ENCODE measurements around the gene LIPN.
A peak's percentile ranks its signal among the peaks of the same experiment; 100 is the strongest.

LIPN gene

DNA sequence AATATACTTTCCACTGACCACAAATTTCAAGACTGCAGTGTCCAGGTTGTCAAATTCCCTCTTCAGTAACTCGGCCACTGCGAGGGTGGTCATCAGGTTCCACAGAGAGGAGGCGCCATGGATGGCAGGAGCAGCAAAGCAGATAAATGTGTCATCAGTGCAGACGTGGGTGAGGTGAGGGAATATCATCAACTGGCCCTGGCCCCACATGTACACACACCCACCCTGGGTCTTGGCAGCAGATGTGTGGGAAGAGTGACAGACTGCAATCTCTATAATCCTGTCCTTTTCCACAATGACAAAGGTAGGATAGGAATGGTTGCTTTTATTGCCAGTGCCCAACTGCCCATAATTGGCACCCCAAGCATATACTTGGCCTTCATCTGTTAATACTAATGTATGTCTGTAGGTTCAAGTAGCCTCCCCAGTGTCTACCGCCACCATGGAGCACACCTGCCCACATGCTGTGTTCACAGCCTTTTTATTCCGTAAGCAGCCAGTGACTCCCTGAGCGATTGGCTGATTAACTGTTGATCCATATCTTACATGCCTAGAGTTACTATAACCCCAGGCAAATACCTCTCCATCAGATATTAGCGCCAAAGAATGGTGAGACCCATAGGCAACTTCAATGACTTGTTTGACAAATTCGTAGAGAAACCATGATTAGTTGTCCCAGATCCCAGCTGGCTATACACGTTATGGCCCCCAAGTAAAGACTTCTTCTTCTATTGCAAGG, 26.4 kb downstream of the LIPN start:
- FAIRE-seq, result no peak

DNA sequence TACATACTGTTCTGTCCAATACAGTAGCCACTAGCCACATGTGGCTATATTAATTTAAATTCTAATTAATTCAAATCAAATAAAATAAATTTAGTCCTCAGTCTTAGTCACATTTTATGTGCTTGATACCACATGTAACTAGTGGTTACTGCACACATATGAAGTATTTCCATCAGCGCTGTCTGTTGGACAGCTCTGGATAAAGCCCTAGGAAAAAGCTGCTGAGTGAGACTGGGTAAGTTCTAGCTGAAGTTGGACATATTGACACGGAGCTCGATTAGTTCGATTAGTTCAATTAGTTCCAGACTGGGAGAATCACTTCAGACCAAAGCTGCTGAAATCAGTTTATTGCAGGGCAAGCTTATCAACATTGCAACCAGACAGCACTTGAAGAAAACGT, 27.6 kb downstream of the LIPN start:
- FAIRE-seq, result no peak

DNA sequence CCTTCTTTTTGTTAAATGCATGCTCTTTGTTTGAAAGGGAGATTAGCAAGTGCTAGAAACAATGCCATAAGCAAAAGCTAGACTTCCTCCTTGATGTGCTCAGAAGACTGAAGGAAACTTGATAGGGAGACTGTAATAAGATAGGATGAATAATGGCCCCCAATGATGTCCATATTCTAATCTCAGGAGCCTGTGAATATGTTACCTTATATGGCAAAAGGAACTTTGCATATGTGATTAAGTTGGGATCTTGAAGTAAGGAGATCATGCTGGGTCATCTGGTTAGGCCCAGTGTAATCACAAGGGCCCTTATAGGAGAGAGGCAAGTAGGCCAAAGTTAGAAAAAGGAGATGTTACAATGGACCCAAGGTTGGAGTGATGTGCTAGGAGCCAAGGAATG, 29.1 kb downstream of the LIPN start:
- no peak for FAIRE-seq

DNA sequence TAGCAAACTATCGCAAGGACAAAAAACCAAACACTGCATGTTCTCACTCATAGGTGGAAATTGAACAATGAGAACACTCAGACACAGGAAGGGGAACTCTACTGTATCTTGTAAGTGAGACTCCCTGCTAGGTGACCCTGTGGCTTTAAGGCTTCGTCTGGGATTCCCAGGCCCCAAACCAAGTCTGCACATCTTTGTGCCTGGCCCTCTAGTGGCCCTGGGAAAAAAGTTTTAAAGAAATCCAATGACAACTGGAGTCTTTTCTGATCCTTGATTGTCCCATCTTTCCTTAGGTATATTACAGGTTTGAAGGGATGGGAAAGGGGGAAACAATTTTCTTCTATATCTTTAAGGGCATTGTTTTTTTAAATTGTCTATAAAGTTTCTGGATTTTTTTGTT, 32.1 kb downstream of the LIPN start:
- FAIRE-seq, result peak; percentile 61

DNA sequence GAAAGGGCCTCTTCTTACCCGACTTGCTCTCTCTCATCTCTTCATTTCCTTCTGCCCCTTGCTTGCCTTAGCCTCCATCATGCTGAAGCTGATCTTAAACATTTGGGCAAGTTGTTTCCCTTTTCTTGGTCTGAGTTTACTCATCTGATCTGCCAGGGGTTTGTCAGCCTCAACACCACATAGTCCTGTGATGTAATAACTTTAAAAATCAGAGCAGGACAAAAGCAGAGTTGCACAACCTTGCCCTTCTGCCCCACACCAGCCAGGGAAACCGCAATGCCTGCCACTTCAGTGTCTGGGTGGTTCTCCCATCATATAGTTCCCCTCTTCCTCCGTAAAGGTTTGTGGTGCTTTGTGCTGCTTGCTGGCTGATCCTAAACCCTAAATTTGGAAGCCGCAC, 32.8 kb downstream of the LIPN start:
- no peak for FAIRE-seq

DNA sequence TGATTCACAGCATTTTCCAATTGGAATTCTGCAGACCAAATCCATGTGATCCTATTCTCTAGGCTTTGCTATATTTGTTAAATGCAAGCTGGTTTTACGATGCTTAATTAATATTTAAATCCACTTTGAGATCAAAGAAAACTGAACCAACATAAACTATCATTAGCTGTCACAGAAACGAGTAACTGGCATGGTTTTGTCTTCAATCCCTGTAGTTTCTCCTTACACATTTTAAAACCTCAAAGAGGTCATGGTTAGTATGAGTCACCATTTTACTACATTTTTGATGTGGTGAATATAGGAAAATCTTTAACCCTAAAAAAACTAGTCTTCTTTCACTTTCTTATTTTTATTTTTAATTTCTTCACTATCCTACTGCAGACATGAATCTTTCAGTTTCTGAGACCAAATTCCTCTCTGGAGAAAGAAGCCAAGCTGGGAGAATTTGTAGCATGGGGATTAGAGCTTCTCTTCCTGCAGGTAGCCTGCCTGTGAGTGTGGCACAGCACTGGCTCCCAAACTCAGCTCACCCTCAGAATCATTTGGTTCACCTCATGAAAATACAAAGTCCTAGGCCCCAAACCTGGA, 34.0 kb downstream of the LIPN start:
- no peak for FAIRE-seq

DNA sequence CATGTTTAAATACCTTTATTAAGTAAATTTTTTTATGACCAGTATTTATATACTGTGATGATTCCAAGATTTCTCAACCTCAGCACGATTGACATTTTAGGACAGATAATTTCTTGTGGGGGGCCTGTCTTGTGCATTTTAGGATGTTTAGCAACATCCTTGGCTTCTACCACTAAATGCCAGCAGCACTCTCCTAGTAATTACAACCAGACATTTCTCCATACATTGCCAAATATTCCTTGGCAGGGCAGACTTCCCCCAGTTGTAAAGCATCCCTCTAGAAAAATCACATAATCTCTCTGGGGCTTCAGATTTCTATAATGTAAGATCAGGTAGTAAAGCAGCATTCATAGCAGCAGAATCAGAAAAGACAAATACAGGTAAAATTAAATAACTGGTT, 34.9 kb downstream of the LIPN start:
- FAIRE-seq, result no peak

DNA sequence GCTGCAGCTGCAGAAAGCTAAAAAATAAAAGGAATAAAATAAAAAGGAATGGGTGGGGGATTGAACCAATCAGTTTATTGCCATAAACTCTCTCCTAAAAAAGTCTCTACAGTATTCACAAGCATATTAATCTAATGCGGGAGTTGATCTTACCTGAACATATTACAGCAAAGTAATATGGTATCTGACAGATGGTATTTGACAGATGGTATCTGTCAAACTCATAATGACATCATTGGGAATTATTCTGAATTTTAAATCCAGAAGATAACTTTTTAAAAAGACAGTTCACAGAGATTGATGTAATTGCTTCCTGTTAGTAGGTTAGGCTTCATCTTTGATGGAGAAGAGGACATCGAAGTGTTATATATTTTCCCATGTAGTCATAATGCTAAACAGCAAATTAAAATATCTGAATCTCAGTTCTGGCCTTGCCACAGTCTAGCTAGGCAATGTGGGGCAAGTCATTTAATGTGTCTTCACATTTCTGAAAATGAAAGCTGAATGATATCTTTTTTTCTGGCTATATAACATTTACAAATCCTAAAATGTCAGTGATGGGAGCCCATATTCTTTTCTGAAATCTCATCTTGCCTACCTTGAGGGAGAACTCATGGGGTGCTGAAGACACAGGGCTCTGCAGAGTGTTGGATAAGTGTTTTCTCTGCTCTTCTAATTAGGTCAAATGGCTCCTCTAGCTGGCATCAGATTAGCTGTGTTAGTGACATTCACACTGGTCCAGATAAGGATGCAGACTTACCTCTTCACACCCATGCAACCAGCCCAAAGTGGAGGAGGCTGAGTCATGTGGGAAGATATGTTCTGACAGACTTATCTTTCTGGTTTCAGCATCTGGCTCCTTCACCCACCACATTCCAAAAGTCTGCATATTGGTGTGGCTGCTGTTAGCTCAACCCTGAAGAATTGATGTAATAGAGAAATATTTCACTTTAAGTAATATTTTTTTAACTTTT, 40.6 kb downstream of the LIPN start:
- FAIRE-seq, result no peak

DNA sequence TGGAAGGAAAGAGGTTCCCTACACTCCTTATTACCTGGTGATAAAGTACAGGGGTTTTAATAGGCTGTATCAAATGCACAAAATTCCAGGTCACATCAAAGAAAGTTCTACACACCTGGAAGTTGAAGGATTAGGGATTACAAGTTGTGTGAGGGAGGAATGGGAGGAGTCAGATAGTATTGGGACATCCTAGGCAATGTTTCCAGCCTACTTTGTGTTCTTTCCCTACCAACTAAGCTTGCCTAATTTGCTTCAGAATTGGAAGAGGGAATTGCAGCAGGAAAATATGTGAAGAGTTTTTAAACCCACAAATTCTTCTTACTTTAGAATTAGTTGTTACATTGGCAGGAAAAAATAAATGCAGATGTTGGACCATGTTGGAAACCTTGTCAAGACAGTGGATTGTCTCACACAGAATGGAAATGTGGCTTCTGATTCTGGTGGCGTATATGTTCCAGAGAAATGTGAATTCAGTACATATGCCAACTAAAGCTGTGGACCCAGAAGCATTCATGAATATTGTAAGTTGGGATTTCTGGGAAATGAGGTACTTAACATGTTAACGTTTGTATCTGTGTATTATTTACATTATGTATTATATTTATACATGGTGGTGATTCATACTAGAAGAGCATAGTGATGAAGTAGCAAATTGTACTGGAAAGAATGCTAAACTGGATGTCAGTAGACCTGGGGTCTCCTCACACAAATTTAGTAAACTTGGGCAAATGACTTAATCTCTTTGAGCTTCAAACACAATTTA, 42.9 kb downstream of the LIPN start, which contains the start of gene LIPM:
Gene LIPM, plus strand, starts transcription at position 208 of the 763 bp plus-strand sequence. Its CDS starts 167 bp downstream, at position 375.
- no peak for FAIRE-seq

DNA sequence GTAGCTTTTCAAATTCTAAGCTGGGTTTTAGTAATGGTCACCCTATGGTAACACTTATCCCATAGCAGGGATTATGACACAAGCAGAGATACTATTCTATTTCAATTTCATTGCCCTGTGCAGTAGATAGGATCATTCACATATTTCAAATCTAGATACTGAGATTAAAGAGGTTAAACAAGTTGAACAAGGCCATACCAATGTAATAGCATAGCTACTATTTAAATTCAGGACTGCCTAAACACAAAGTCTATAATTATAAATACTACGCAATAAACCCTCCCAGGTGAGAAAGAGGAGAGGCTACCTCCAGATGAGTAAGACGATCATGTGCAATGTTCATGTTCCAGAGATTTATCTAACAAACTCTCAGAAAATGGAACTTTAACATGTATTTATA, 43.8 kb downstream of the LIPN start:
- no peak for FAIRE-seq

DNA sequence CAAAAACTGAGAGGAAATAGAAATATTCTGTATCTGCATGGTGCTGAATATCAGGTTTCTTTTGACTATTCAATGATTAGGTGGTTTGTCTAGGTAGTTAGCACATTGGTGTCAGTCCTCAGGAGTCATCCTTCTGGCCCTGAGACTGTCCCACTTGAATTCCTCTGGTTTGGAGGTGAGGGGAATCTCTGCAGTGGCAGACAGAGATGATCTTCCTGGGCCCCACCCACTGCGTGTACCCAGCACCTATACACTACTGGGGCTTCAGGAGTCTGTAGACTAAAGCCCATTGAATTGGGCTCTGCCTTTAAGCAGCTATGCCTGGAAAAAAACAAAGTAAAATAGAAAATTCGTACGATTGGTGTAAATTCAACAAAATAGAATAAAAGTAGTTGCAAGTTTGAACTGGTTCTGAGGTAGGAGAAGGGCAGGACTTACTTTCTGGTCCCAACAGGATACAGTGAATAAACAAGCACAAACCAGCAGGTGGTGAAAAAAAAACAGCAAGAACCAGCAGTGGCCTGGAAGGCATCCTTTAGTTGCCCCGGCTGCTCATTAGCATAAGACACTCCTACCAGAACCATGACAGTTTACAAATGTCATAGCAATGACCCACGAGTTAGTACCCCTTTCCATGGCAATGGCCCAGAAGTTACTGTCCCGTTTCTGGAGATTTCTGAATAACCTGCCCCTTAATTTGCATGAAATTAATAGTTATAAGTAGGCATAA, 44.4 kb downstream of the LIPN start:
- no peak for FAIRE-seq

DNA sequence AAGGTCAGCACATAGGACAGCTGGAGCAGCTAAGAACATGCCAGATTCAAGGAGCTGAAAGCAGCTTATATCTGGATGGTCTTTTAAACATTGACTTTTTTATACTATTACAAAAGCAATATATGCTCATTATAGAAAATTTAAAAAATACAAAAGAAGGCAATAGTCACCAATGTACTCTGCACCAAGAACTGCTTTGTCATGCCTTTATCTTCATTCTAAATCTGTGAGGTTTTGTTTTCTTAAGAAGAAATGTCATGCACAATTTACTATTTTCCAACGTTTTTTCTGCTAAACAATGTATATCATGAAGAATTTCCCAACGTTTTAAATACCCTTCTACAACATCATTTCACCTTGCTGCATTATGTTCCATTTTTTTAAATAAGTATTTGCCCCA, 45.5 kb downstream of the LIPN start:
- FAIRE-seq, result no peak

DNA sequence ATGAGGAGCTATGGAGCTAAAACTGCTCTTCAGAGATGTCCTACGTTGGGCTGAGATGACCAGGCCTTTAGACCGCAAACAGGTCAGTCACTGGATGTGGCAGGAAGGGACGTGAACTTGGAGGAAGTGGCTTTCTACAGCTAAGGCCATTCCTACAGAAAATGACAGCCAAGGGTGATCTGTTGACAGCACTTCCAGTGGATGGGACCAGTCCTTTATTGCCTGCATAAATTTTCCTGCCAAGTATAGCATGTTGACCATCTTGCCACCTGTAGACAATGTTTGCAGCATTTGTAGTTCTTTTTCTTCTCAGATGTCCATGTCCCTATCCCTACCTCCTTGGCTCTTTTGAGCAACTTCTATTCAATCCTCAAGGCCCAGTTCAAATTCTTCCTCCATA, 46.1 kb downstream of the LIPN start:
- no peak for FAIRE-seq

DNA sequence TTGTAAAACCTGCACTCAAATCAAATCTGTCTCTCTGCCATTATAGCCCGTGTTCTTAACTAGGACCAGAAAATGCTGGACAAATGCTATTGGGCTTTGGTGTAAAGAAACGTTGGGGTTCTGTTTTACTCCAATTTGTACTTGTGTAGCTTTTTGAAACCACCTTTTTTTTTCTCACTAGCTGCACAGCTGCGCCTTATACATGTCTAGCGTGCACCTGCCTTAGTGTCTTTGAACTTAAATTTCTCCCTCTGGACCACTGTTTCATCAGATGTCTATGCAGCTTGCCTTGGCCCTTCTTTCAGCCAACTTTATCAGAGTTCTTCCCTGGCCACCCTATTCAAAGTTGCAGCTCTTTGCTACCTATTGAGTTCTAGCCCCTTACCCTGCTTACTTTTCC, 49.8 kb downstream of the LIPN start:
- no peak for FAIRE-seq

DNA sequence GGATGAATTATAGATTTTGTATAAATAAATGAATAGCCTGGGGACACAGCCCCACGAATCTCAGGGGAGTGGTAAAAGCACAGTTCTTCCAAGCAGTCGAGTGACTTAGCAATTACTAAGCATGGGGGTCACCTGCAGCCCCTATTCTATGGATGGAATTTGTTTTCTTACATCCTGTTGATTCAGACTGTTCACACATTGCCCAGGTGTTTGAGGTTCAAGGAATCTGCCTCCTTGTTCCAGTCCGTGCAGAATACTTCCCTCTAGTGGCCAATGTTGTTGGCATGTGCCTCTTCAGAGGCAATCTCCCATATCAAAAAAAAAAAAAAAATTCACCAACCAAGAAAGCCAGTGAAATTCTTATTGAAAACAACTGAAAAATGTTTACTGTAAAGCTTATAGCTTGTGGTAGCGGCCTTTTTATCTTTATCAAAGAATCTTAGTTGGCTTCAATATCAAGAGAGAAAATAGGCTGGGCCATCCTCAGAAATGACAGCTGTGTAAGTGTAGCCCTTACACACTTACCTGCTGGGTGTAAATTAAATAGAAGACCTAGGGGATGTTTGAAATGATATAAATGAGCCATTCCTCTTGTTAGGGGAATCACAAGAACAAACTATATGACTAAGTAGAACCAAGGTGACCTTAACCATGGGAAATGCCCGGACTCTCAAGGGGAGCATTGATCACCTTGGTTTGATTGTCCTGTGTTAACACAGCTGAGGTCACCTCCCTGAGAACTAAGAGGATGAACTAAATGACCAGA, 50.6 kb downstream of the LIPN start:
- FAIRE-seq, result peak; percentile 88

DNA sequence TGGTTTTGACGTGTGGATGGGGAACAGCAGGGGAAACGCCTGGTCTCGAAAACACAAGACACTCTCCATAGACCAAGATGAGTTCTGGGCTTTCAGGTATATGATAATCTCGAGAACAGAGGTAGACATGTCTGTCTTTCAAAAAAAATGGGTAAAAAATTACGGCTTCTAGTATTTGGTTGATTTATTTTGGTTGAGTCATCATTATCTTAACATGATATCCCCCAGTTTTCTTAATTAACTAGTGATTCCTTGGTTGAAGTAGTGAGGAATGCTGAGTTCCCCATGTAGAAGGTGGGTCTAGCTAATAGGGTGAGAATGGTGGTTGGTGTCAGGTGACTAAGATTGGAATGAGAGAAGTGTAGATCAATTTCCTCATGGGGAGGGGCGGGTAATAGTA, 53.4 kb downstream of the LIPN start:
- no peak for FAIRE-seq

DNA sequence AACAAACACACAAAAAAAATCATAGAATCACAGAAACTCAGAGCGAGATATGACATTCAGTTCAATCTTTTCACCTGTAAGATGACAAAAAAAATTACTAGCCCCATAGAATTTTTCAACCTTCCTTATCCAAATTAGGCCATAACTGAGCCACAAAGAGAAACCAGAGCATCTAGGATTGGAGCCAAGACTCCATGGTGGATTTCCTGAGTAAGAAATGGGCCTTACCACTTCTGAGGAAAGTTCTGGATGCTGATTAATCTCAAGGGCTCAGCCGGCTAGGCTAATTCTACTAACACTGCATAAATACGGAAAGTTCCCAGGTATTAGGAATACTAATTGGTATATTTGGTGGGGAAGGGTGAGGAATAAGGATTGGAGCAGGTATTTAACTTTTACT, 59.5 kb downstream of the LIPN start:
- FAIRE-seq, result no peak

DNA sequence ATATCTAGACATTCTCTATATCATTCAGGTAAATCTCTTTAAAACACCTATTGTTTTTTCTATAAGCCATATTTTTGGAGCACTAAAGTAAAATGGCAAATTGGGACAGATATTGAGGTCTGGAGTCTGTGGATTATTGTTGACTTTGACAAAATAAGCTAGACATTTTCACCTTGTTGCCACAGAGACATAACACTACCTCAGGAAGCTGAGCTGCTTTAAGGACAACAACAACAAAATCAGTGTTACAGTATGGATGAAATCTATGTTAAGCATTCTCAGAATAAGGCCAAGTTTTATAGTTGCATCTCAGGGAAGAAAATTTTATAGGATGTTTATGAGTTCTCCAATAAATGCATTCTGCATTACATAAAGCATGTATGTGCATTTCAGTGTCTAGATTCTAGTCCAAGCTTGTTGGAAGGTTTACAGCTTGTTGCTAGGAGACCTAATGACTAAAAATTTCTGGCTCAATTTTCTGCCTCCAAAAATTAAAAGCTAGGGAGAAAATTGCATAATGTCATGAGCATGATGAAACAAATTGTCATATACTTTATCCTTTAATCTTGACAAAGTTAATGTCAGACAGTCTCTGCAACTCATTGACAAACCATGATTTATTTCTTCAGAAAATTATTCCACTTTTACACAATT, 61.1 kb downstream of the LIPN start:
- FAIRE-seq, result no peak

DNA sequence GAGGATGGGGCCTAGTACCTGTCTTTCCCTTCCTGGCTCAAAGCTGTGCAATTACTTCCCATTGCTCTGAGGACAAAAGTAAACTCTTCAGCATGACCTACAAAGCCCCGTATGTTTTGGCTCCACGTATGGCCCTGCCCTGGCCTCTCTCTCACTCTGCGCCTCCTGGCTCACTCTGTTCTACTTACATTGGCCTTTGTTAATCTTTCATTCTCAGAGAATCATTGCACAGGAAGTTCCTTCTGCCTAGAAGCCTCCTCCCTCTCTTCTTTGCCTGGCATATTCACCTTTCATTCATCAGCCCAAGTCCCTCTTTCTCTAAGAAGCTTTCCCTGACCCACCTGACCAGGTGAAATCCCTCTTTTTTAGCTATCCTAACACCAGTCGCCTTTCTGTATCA, 66.6 kb downstream of the LIPN start:
- no peak for FAIRE-seq

DNA sequence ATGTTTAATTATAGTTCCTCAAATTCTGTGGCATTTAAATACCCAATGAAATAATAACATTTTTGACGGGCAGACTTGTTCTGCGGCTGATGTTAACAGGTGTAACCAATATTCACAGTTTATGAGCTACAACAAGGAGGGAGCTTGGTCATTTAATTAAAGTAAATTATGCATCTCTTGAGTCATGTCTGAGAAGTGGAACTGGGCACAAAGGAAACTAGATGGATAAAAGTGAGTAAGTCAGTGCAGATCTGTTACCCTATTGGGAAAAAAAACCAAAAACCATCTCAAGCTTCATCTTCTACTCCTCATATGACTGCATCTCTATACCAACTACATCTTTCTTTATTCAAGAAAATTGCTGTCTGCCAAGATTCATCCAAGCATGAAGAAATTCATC, 67.9 kb downstream of the LIPN start:
- no peak for FAIRE-seq

DNA sequence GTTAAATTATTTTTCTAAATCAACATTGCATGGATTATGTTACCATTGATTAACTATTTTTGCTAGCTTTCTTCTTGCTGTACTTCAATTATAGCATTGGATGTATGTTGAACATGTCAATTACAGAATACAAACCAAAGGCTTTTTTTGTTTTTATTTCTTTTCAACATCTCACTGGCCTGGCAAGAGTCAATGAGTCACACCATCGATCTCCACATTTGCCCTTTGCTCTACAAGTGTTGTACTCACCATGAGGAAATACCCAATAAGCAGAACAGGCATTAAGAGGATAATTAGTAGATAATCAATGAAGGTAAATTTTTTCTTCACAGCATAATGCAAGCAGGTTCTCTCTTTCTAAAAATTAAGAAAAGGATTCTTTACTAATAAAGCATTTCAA, 68.5 kb downstream of the LIPN start:
- no peak for FAIRE-seq

Measured in A204.1 (cell line).